SU-DHL-6 (cell line): ENCODE data around the gene MPV17L2.

ENCODE experiments used
- H2AFZ ChIP-seq: fragments of 200-600 bp; sonication (generic); 2 replicates; pipeline ENCODE4 v1.6.1; 2014; ENCODE audit warnings: low read depth, mild to moderate bottlenecking, moderate library complexity, mixed read lengths, antibody characterized with exemption, low read length; ENCODE audit not compliant: severe bottlenecking
- H3F3A ChIP-seq: fragments of 200-600 bp; shearing (Covaris generic); 2 replicates; pipeline ENCODE4 v1.6.0; 2016; ENCODE audit warnings: antibody characterized with exemption, mild to moderate bottlenecking; ENCODE audit not compliant: insufficient read depth
- H3K27ac ChIP-seq: fragments of 200-600 bp; sonication (generic); 2 replicates; pipeline ENCODE4 v1.5.1; 2016; ENCODE audit warnings: low read depth, mild to moderate bottlenecking, low read length, moderate library complexity, mixed read lengths
- H3K27me3 ChIP-seq: fragments of 200-600 bp; sonication (generic), shearing (Covaris generic); 2 replicates; pipeline ENCODE4 v1.6.0; 2014; ENCODE audit warnings: mild to moderate bottlenecking, low read length
- H3K36me3 ChIP-seq: fragments of 200-600 bp; sonication (generic); 2 replicates; pipeline ENCODE4 v1.6.1; 2014; ENCODE audit warnings: mild to moderate bottlenecking, low read length, mixed read lengths
- H3K4me2 ChIP-seq: fragments of 300-600, 200-600 bp; shearing (Covaris generic), sonication (generic); 2 replicates; pipeline ENCODE4 v1.6.0; 2014; ENCODE audit warnings: low read length, low read depth, mild to moderate bottlenecking; ENCODE audit not compliant: poor library complexity, severe bottlenecking
- H3K4me3 ChIP-seq: fragments of 200-600 bp; sonication (generic); 2 replicates; pipeline ENCODE4 v1.5.1; 2014; ENCODE audit warnings: antibody characterized with exemption, low read length, mild to moderate bottlenecking, mixed read lengths; ENCODE audit not compliant: insufficient read depth, poor library complexity, severe bottlenecking
- H3K79me2 ChIP-seq: fragments of 200-600 bp; sonication (generic); 2 replicates; pipeline ENCODE4 v1.6.1; 2014; ENCODE audit warnings: mild to moderate bottlenecking, low read length, moderate library complexity; ENCODE audit not compliant: insufficient read depth
- H3K9ac ChIP-seq: fragments of 200-600 bp; sonication (generic); 2 replicates; pipeline ENCODE4 v1.7.0; 2014; ENCODE audit warnings: mild to moderate bottlenecking, low read length
- H3K9me2 ChIP-seq: fragments of 200-600 bp; sonication (generic); replicated peaks from 2 replicates; pipeline ENCODE4 v1.6.1; 2014; ENCODE audit warnings: low read length; ENCODE audit not compliant: insufficient read depth
- H3K9me3 ChIP-seq: fragments of 200-600 bp; sonication (generic); 2 replicates; pipeline ENCODE4 v1.6.1; 2014; ENCODE audit warnings: low read length, mixed read lengths; ENCODE audit not compliant: insufficient read depth
- H4K20me1 ChIP-seq: fragments of 200-600 bp; sonication (generic); 2 replicates; pipeline ENCODE4 v1.6.1; 2014; ENCODE audit warnings: low read depth, mild to moderate bottlenecking, antibody characterized with exemption, low read length, moderate library complexity, mixed read lengths
- EZH2phosphoT487 ChIP-seq: fragments of 200-600 bp; sonication (generic), shearing (Covaris generic); conservative IDR thresholded peaks from 2 replicates; pipeline ENCODE4 v1.6.1; 2018; ENCODE audit warnings: mild to moderate bottlenecking, antibody characterized with exemption, low read length, moderate library complexity, mixed read lengths
- TF ChIP-seq, protein P1 (sequence below): fragments of 200-600 bp; sonication (generic); IDR thresholded peaks from one replicate; pipeline ENCODE4 v1.5.1; 2017; ENCODE audit warnings: antibody characterized with exemption, mild to moderate bottlenecking, low read length, moderate library complexity; ENCODE audit not compliant: insufficient read depth, poor library complexity, severe bottlenecking

Gene MPV17L2

DNA sequence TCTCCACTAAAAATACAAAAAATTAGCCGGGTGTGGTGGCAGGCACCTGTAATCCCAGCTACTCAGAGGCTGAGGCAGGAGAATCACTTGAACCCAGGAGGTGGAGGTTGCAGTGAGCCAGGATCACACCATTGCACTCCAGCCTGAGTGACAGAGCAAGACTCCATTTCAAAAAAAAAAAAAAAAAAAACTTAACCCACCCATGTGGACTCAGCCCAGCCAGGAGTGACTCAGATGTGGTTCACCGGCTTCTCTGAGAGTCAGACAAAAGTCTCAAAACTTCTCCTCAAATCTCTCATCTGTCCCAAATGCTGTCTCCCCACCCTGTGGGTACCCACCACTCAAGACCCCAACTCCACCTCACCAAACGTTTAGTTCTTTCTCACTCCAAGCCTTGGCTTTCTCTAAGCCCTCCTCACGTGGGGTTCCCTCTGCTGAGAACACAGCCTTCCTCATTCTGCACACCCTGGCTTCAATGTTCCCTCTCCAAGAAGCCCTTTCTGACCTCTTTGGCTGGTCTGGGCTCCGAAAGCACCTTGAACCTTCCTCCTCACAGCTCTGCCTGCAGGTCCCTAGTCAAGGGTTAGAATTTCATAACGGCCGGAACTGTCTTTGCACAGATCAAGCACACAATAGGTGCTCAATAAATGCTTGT lies 21.9 kb downstream of the MPV17L2 start:
- H3K79me2 ChIP-seq: no peaks in the 10 kb centered on the region
- no peak overlapping the region for H3K9ac ChIP-seq
- H2AFZ ChIP-seq: no peak overlapping the region
- H3K27ac ChIP-seq: no peak overlapping the region
- no peak overlapping the region for H3K4me3 ChIP-seq
- no peaks in the 10 kb centered on the region for H3K9me2 ChIP-seq
- H3K36me3 ChIP-seq: no peaks in the 10 kb centered on the region
- H3K4me2 ChIP-seq: no peak overlapping the region
- TF ChIP-seq, protein P1, sequence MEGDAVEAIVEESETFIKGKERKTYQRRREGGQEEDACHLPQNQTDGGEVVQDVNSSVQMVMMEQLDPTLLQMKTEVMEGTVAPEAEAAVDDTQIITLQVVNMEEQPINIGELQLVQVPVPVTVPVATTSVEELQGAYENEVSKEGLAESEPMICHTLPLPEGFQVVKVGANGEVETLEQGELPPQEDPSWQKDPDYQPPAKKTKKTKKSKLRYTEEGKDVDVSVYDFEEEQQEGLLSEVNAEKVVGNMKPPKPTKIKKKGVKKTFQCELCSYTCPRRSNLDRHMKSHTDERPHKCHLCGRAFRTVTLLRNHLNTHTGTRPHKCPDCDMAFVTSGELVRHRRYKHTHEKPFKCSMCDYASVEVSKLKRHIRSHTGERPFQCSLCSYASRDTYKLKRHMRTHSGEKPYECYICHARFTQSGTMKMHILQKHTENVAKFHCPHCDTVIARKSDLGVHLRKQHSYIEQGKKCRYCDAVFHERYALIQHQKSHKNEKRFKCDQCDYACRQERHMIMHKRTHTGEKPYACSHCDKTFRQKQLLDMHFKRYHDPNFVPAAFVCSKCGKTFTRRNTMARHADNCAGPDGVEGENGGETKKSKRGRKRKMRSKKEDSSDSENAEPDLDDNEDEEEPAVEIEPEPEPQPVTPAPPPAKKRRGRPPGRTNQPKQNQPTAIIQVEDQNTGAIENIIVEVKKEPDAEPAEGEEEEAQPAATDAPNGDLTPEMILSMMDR: no peak
- TF ChIP-seq EZH2phosphoT487: no peak
- no peaks in the 10 kb centered on the region for H3K27me3 ChIP-seq
- no peaks in the 10 kb centered on the region for H3F3A ChIP-seq
- H3K9me3 ChIP-seq: no peaks in the 10 kb centered on the region
- no peaks in the 10 kb centered on the region for H4K20me1 ChIP-seq

DNA sequence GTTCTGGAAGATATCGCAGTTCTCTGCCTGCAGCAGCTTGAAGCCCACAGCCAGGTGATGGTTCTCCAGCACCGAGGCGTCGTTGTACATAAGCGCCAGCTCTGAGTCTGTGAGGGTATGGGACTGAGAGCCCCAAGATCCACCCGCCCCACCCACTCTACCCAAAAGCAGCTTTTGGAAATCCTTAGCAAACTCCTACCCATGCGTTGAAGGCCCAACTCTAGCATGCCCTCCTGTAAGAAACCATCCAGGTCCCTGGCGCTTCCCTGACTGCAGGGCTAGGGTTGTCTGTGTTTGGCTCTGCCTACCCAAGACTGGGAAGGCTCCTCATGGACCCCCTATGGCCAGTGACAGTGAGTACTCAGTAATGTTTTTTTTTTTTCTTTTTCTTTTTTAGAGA lies 23.8 kb downstream of the MPV17L2 start:
- H2AFZ ChIP-seq: no peak overlapping the region
- no peak overlapping the region for H3K4me3 ChIP-seq
- H4K20me1 ChIP-seq: no peaks in the 10 kb centered on the region
- H3K79me2 ChIP-seq: no peaks in the 10 kb centered on the region
- H3K27ac ChIP-seq: no peak overlapping the region
- H3F3A ChIP-seq: no peaks in the 10 kb centered on the region
- no peak overlapping the region for H3K4me2 ChIP-seq
- no peaks in the 10 kb centered on the region for H3K27me3 ChIP-seq
- no peaks in the 10 kb centered on the region for H3K36me3 ChIP-seq
- no peaks in the 10 kb centered on the region for H3K9me2 ChIP-seq
- TF ChIP-seq, protein P1: no peak
- TF ChIP-seq EZH2phosphoT487: no peak
- H3K9me3 ChIP-seq: no peaks in the 10 kb centered on the region
- no peak overlapping the region for H3K9ac ChIP-seq

DNA sequence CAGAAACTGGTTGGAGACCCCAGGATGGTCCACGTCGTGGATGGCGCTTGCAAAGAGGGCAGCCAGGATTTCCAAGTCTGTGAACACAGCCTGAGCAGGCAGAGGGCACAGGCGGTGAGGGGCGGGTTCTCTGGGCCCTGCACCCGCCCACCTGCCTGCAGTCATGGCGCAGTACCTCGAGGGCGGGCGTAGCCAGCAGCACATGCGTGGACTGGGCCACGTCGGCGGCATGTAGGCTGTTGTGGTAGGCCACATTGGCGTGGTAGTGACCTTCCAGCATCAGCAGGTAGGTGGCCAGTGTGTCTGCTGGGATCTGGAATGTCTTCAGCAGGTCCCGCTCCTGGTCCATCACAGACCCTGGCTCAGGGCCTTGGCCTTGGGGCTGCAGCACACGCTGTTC lies 25.1 kb downstream of the MPV17L2 start:
- no peak overlapping the region for H3K4me2 ChIP-seq
- no peaks in the 10 kb centered on the region for H4K20me1 ChIP-seq
- H3F3A ChIP-seq: 0 out of 2 replicates have a peak, but pooled peaks cover 6% of the 10 kb centered on the region
- no peaks in the 10 kb centered on the region for H3K9me3 ChIP-seq
- TF ChIP-seq EZH2phosphoT487: no peak
- TF ChIP-seq, protein P1: no peak
- H3K9me2 ChIP-seq: no peaks in the 10 kb centered on the region
- H3K27ac ChIP-seq: no peak overlapping the region
- no peak overlapping the region for H3K4me3 ChIP-seq
- no peak overlapping the region for H2AFZ ChIP-seq
- H3K9ac ChIP-seq: no peak overlapping the region
- H3K36me3 ChIP-seq: no peaks in the 10 kb centered on the region
- H3K27me3 ChIP-seq: no peaks in the 10 kb centered on the region
- H3K79me2 ChIP-seq: no peaks in the 10 kb centered on the region
